ENCODE measurements around the gene EFCC1. TPM values are rescaled to one million over a fixed set of nuclear protein-coding genes. Genes with fewer than 3 reads are reported as not detected.
A peak's percentile ranks its signal among the peaks of the same experiment; 100 is the strongest.

Gene EFCC1
- total RNA-seq, 1 experiment from 2014 or later: 0.39 TPM

- DNase-seq: peak in 1 of 2 experiments; percentile 30
- H3K36me3 ChIP-seq (ENCODE audit: control insufficient read depth, insufficient read depth, low read length): no peaks in the 10 kb centered on the region
- no peaks in the 10 kb centered on the region for H3K9me3 ChIP-seq
- H3K4me3 ChIP-seq (ENCODE audit: low read depth, low read length): no peak overlapping the region
- POLR2A ChIA-PET: no interaction called here
- no peaks in the 10 kb centered on the region for H3K4me1 Mint-ChIP-seq (ENCODE audit: low read depth, unreplicated experiment)
- no peaks in the 10 kb centered on the region for H3K27me3 Mint-ChIP-seq (ENCODE audit: insufficient read depth, unreplicated experiment)
- H3K27ac Mint-ChIP-seq (ENCODE audit: unreplicated experiment): no peak overlapping the region
- no peak overlapping the region for H3K4me3 Mint-ChIP-seq (ENCODE audit: unreplicated experiment)
- CTCF ChIA-PET: interaction anchor here (0.7 to 1.7 kb wide), 8 partner anchors 11 to 106 kb away, joined by 3 to 17 read pairs (median 4); partner anchors contain the start of gene RAB43
- no peaks in the 10 kb centered on the region for H3K36me3 Mint-ChIP-seq (ENCODE audit: insufficient read depth, unreplicated experiment)
- intact Hi-C loops (cut with micrococcal nuclease; ENCODE audit: unreplicated experiment): loop anchor here (5.0 kb wide), 1 partner anchor 44 kb away; no protein-coding TSS in a partner anchor
- no peaks in the 10 kb centered on the region for H3K9me3 Mint-ChIP-seq (ENCODE audit: unreplicated experiment)
- H3K4me1 ChIP-seq: peaks cover 11% of the 10 kb centered on the region; the same call in 1 of the 2 replicates
- TF ChIP-seq CTCF (IDR thresholded peaks at IDR 0.05; ENCODE audit: insufficient read depth in 1 of 2, low read depth in 1 of 2, low read length in 1 of 2, severe bottlenecking in 1 of 2, unreplicated experiment in 1 of 2): no peak
- H3K27me3 ChIP-seq (replicated peaks; ENCODE audit: control insufficient read depth, insufficient read depth, low read length): no peaks in the 10 kb centered on the region
- BruUV-seq (replicated peaks): no TSS peak
These were observed 15.2 kb downstream of the EFCC1 start for GRCh38 chr3:129016356-129016719.

- no peak for TF ChIP-seq CTCF (IDR thresholded peaks at IDR 0.05; ENCODE audit: insufficient read depth in 1 of 2, low read depth in 1 of 2, low read length in 1 of 2, severe bottlenecking in 1 of 2, unreplicated experiment in 1 of 2)
- no peak overlapping the region for H3K4me3 ChIP-seq (ENCODE audit: low read depth, low read length)
- peak overlapping the region; percentile 51 for H3K27ac Mint-ChIP-seq (ENCODE audit: unreplicated experiment)
- H3K9me3 Mint-ChIP-seq (ENCODE audit: unreplicated experiment): no peaks in the 10 kb centered on the region
- CTCF ChIA-PET: interaction anchor here (0.7 to 1.7 kb wide), 6 partner anchors 10 to 105 kb away, joined by 3 to 17 read pairs (median 4); partner anchors contain the start of gene RAB43
- no TSS peak for BruUV-seq (replicated peaks)
- H3K4me1 ChIP-seq: peaks cover 11% of the 10 kb centered on the region; the same call in 1 of the 2 replicates
- no peaks in the 10 kb centered on the region for H3K36me3 Mint-ChIP-seq (ENCODE audit: insufficient read depth, unreplicated experiment)
- no peaks in the 10 kb centered on the region for H3K4me1 Mint-ChIP-seq (ENCODE audit: low read depth, unreplicated experiment)
- H3K36me3 ChIP-seq (ENCODE audit: control insufficient read depth, insufficient read depth, low read length): no peaks in the 10 kb centered on the region
- POLR2A ChIA-PET: no interaction called here
- intact Hi-C loops (cut with micrococcal nuclease; ENCODE audit: unreplicated experiment): loop anchor here (5.0 kb wide), 1 partner anchor 45 kb away; no protein-coding TSS in a partner anchor
- no peaks in the 10 kb centered on the region for H3K9me3 ChIP-seq
- H3K4me3 Mint-ChIP-seq (ENCODE audit: unreplicated experiment): no peak overlapping the region
- DNase-seq: no peak
- H3K27me3 ChIP-seq (replicated peaks; ENCODE audit: control insufficient read depth, insufficient read depth, low read length): no peaks in the 10 kb centered on the region
- no peaks in the 10 kb centered on the region for H3K27me3 Mint-ChIP-seq (ENCODE audit: insufficient read depth, unreplicated experiment)
These were observed 15.8 kb downstream of the EFCC1 start for GRCh38 chr3:129016720-129017483.

GRCh38 chr3:129017484-129017899 lies 16.4 kb downstream of the EFCC1 start:
- Mint-ChIP-seq H3K4me3 (ENCODE audit: unreplicated experiment) (no peak overlapping the region), H3K4me1 (ENCODE audit: low read depth, unreplicated experiment) (no peaks in the 10 kb centered on the region)
- POLR2A ChIA-PET: no interaction called here

More at GRCh38 chr3:129017484-129017899, 16.4 kb downstream of the EFCC1 start:
- TF ChIP-seq CTCF (IDR thresholded peaks at IDR 0.05; ENCODE audit: insufficient read depth in 1 of 2, low read depth in 1 of 2, low read length in 1 of 2, severe bottlenecking in 1 of 2, unreplicated experiment in 1 of 2): no peak
- Mint-ChIP-seq H3K27me3 (ENCODE audit: insufficient read depth, unreplicated experiment) (no peaks in the 10 kb centered on the region), H3K27ac (ENCODE audit: unreplicated experiment) (peak overlapping the region; percentile 51), H3K36me3 (ENCODE audit: insufficient read depth, unreplicated experiment) (no peaks in the 10 kb centered on the region), H3K9me3 (ENCODE audit: unreplicated experiment) (no peaks in the 10 kb centered on the region)
- H3K27me3 ChIP-seq (replicated peaks; ENCODE audit: control insufficient read depth, insufficient read depth, low read length): no peaks in the 10 kb centered on the region
- no peak for DNase-seq
- BruUV-seq (replicated peaks): no TSS peak
- no peaks in the 10 kb centered on the region for H3K9me3 ChIP-seq
- H3K4me3 ChIP-seq (ENCODE audit: low read depth, low read length): no peak overlapping the region
- peaks cover 11% of the 10 kb centered on the region; the same call in 1 of the 2 replicates for H3K4me1 ChIP-seq
- intact Hi-C loops (cut with micrococcal nuclease; ENCODE audit: unreplicated experiment): loop anchor here (5.0 kb wide), 1 partner anchor 45 kb away; no protein-coding TSS in a partner anchor
- no peaks in the 10 kb centered on the region for H3K36me3 ChIP-seq (ENCODE audit: control insufficient read depth, insufficient read depth, low read length)
- CTCF ChIA-PET: interaction anchor here (1.1 to 1.5 kb wide), 2 partner anchors 18 to 104 kb away, joined by 3 to 4 read pairs; partner anchors contain the start of gene RAB43
